ENCODE measurements around the gene LRCH1. TPM values are rescaled to one million over a fixed set of nuclear protein-coding genes. Genes with fewer than 3 reads are reported as not detected.

Gene LRCH1
- total RNA-seq, 1 donor from 2014 or later = 15.4 TPM

- DNase-seq (ENCODE audit: low spot score) = no peak
These were observed 9.2 kb downstream of the LRCH1 start for GRCh38 chr13:46562152-46562551.

GRCh38 chr13:46562581-46562980 lies 9.6 kb downstream of the LRCH1 start:
- DNase-seq (ENCODE audit: low spot score) = no peak

GRCh38 chr13:46565808-46566750 lies 13.1 kb downstream of the LRCH1 start:
- no peak for DNase-seq (ENCODE audit: low spot score)

- no peak for DNase-seq (ENCODE audit: low spot score)
These were observed 14.7 kb downstream of the LRCH1 start for GRCh38 chr13:46567671-46568070.

GRCh38 chr13:46569456-46569855 lies 16.5 kb downstream of the LRCH1 start:
- DNase-seq (ENCODE audit: low spot score) = no peak

- DNase-seq (ENCODE audit: low spot score) = no peak
These were observed 17.3 kb downstream of the LRCH1 start for GRCh38 chr13:46570273-46570672.

- peak; percentile 40 for DNase-seq (ENCODE audit: low spot score)
These were observed 18.4 kb downstream of the LRCH1 start for GRCh38 chr13:46571189-46571908.

GRCh38 chr13:46571909-46572595 lies 19.1 kb downstream of the LRCH1 start:
- DNase-seq (ENCODE audit: low spot score) = no peak

GRCh38 chr13:46572752-46573431 lies 19.9 kb downstream of the LRCH1 start:
- no peak for DNase-seq (ENCODE audit: low spot score)

- DNase-seq (ENCODE audit: low spot score) = no peak
These were observed 22.4 kb downstream of the LRCH1 start for GRCh38 chr13:46575301-46575771.

GRCh38 chr13:46575818-46576221 lies 22.9 kb downstream of the LRCH1 start:
- peak; percentile 44 for DNase-seq (ENCODE audit: low spot score)

- DNase-seq (ENCODE audit: low spot score) = no peak
These were observed 23.8 kb downstream of the LRCH1 start for GRCh38 chr13:46576762-46577161.

GRCh38 chr13:46577696-46578589 lies 25.0 kb downstream of the LRCH1 start:
- DNase-seq (ENCODE audit: low spot score) = no peak

GRCh38 chr13:46578590-46578975 lies 25.6 kb downstream of the LRCH1 start:
- DNase-seq (ENCODE audit: low spot score) = no peak

- DNase-seq (ENCODE audit: low spot score) = no peak
These were observed 27.4 kb downstream of the LRCH1 start for GRCh38 chr13:46580362-46580839.

- no peak for DNase-seq (ENCODE audit: low spot score)
These were observed 29.2 kb downstream of the LRCH1 start for GRCh38 chr13:46582190-46582589.

GRCh38 chr13:46586751-46587514 lies 34.0 kb downstream of the LRCH1 start:
- peak; percentile 70 for DNase-seq (ENCODE audit: low spot score)

GRCh38 chr13:46587807-46588418 lies 34.9 kb downstream of the LRCH1 start:
- no peak for DNase-seq (ENCODE audit: low spot score)

GRCh38 chr13:46592385-46592784 lies 39.4 kb downstream of the LRCH1 start:
- no peak for DNase-seq (ENCODE audit: low spot score)
